Activated T-cell treated with anti-CD3 and anti-CD28 coated beads, Interleukin-2, amount 50 U/mL, for 4 hours (primary cell): ENCODE results near the gene SPATS2L. TPM values are rescaled to one million over a fixed set of nuclear protein-coding genes. Genes with fewer than 3 reads are reported as not detected.
A peak's percentile ranks its signal among the peaks of the same experiment; 100 is the strongest.

Source experiments
- ATAC-seq, 2 donors: fragments of 200-7000 bp; cut with Tn5 transposase; one replicate each; pipeline ENCODE4 v1.10.0; 2021
- DNase-seq: peaks from one replicate; pipeline ENCODE4 v3.0.0-alpha.2; 2020
- H3K27me3 Mint-ChIP-seq: one replicate; pipeline ENCODE4 v1.8.0; 2021; ENCODE audit warnings: low read depth, mixed read lengths
- H3K36me3 Mint-ChIP-seq: one replicate; pipeline ENCODE4 v1.8.0; 2022; ENCODE audit warnings: mixed read lengths; ENCODE audit not compliant: insufficient read depth
- H3K4me1 Mint-ChIP-seq: one replicate; pipeline ENCODE4 v1.8.0; 2021; ENCODE audit warnings: low read depth, mixed read lengths
- H3K4me3 Mint-ChIP-seq: one replicate; pipeline ENCODE4 v1.8.0; 2021; ENCODE audit warnings: mild to moderate bottlenecking, moderate library complexity, mixed read lengths
- H3K9me3 Mint-ChIP-seq: one replicate; pipeline ENCODE4 v1.8.0; 2021; ENCODE audit warnings: mixed read lengths
- total RNA-seq, 3 donors: library from RNA; stranded (reverse); gene quantifications; one replicate each; pipeline ENCODE4 v1.2.1, GENCODE V29; 2021

SPATS2L gene
- total RNA-seq, 3 donors from 2014 or later = 6.6 to 9.5 (median 8.8) TPM

GRCh38 chr2:200357845-200358244 lies 51.4 kb downstream of the SPATS2L start:
- H3K36me3 Mint-ChIP-seq = peaks cover 4% of the 10 kb centered on the region
- ATAC-seq (no peak), DNase-seq (no peak)
- no peaks in the 10 kb centered on the region for H3K9me3 Mint-ChIP-seq
- no peaks in the 10 kb centered on the region for H3K4me1 Mint-ChIP-seq
- no peaks in the 10 kb centered on the region for H3K27me3 Mint-ChIP-seq
- no peak overlapping the region for H3K4me3 Mint-ChIP-seq

- no peaks in the 10 kb centered on the region for H3K36me3 Mint-ChIP-seq
These were observed 53.1 kb downstream of the SPATS2L start for GRCh38 chr2:200359552-200359951.

GRCh38 chr2:200360364-200360763 lies 53.9 kb downstream of the SPATS2L start:
- Mint-ChIP-seq H3K36me3 (no peaks in the 10 kb centered on the region), H3K9me3 (no peaks in the 10 kb centered on the region), H3K27me3 (no peaks in the 10 kb centered on the region), H3K4me1 (no peaks in the 10 kb centered on the region), H3K4me3 (no peak overlapping the region)
- no peak for ATAC-seq
- no peak for DNase-seq

More at GRCh38 chr2:200359552-200359951, 53.1 kb downstream of the SPATS2L start:
- Mint-ChIP-seq H3K9me3 (no peaks in the 10 kb centered on the region), H3K27me3 (no peaks in the 10 kb centered on the region), H3K4me3 (no peak overlapping the region), H3K4me1 (no peaks in the 10 kb centered on the region)
- DNase-seq = no peak
- no peak for ATAC-seq

- Mint-ChIP-seq H3K27me3 (peaks cover 2% of the 10 kb centered on the region), H3K36me3 (no peaks in the 10 kb centered on the region), H3K4me3 (no peak overlapping the region), H3K9me3 (no peaks in the 10 kb centered on the region), H3K4me1 (no peaks in the 10 kb centered on the region)
- ATAC-seq (no peak), DNase-seq (no peak)
These were observed 55.9 kb downstream of the SPATS2L start for GRCh38 chr2:200362202-200362917.

- H3K36me3 Mint-ChIP-seq = no peaks in the 10 kb centered on the region
- no peaks in the 10 kb centered on the region for H3K9me3 Mint-ChIP-seq
- no peak for DNase-seq
- H3K4me1 Mint-ChIP-seq = no peaks in the 10 kb centered on the region
- H3K27me3 Mint-ChIP-seq = peaks cover 2% of the 10 kb centered on the region
- ATAC-seq = no peak
- H3K4me3 Mint-ChIP-seq = no peak overlapping the region
These were observed 56.8 kb downstream of the SPATS2L start for GRCh38 chr2:200363279-200363678.

- no peak for DNase-seq
- ATAC-seq = no peak
- Mint-ChIP-seq H3K36me3 (no peaks in the 10 kb centered on the region), H3K9me3 (no peaks in the 10 kb centered on the region), H3K27me3 (peaks cover 2% of the 10 kb centered on the region), H3K4me3 (no peak overlapping the region), H3K4me1 (no peaks in the 10 kb centered on the region)
These were observed 57.6 kb downstream of the SPATS2L start for GRCh38 chr2:200364142-200364541.

GRCh38 chr2:200364620-200365019 lies 58.1 kb downstream of the SPATS2L start:
- Mint-ChIP-seq H3K36me3 (no peaks in the 10 kb centered on the region), H3K4me3 (no peak overlapping the region), H3K27me3 (peaks cover 2% of the 10 kb centered on the region), H3K9me3 (no peaks in the 10 kb centered on the region), H3K4me1 (no peaks in the 10 kb centered on the region)
- no peak for DNase-seq
- no peak for ATAC-seq

GRCh38 chr2:200365209-200365608 lies 58.7 kb downstream of the SPATS2L start:
- peaks cover 2% of the 10 kb centered on the region for H3K27me3 Mint-ChIP-seq
- DNase-seq (no peak), ATAC-seq (no peak)
- no peaks in the 10 kb centered on the region for H3K9me3 Mint-ChIP-seq
- H3K4me1 Mint-ChIP-seq = no peaks in the 10 kb centered on the region
- no peak overlapping the region for H3K4me3 Mint-ChIP-seq
- no peaks in the 10 kb centered on the region for H3K36me3 Mint-ChIP-seq

- DNase-seq (no peak), ATAC-seq (no peak)
- H3K27me3 Mint-ChIP-seq = peaks cover 2% of the 10 kb centered on the region
- H3K4me1 Mint-ChIP-seq = no peaks in the 10 kb centered on the region
- H3K9me3 Mint-ChIP-seq = no peaks in the 10 kb centered on the region
- no peaks in the 10 kb centered on the region for H3K36me3 Mint-ChIP-seq
- no peak overlapping the region for H3K4me3 Mint-ChIP-seq
These were observed 60.7 kb downstream of the SPATS2L start for GRCh38 chr2:200367155-200367554.

- no peak for DNase-seq
- H3K9me3 Mint-ChIP-seq = no peaks in the 10 kb centered on the region
- H3K4me3 Mint-ChIP-seq = no peak overlapping the region
- ATAC-seq = no peak
- H3K36me3 Mint-ChIP-seq = no peaks in the 10 kb centered on the region
- peaks cover 20% of the 10 kb centered on the region for H3K4me1 Mint-ChIP-seq
- H3K27me3 Mint-ChIP-seq = peaks cover 2% of the 10 kb centered on the region
These were observed 63.4 kb downstream of the SPATS2L start for GRCh38 chr2:200369886-200370285.

- H3K27me3 Mint-ChIP-seq = no peaks in the 10 kb centered on the region
- no peak for DNase-seq
- H3K4me3 Mint-ChIP-seq = peak overlapping the region; percentile 72
- peaks cover 51% of the 10 kb centered on the region for H3K4me1 Mint-ChIP-seq
- ATAC-seq = peak; percentile 28 to 35
- H3K36me3 Mint-ChIP-seq = no peaks in the 10 kb centered on the region
- no peaks in the 10 kb centered on the region for H3K9me3 Mint-ChIP-seq
These were observed 66.7 kb downstream of the SPATS2L start for GRCh38 chr2:200373231-200373630.

- peak; percentile 91 to 92 for ATAC-seq
- Mint-ChIP-seq H3K27me3 (no peaks in the 10 kb centered on the region), H3K4me3 (peak overlapping the region; percentile 72), H3K9me3 (no peaks in the 10 kb centered on the region), H3K4me1 (peaks cover 51% of the 10 kb centered on the region), H3K36me3 (no peaks in the 10 kb centered on the region)
- peak; percentile 21 for DNase-seq
These were observed 67.5 kb downstream of the SPATS2L start for GRCh38 chr2:200373973-200374416.

- Mint-ChIP-seq H3K4me1 (peaks cover 61% of the 10 kb centered on the region), H3K9me3 (no peaks in the 10 kb centered on the region), H3K4me3 (no peak overlapping the region), H3K36me3 (no peaks in the 10 kb centered on the region), H3K27me3 (no peaks in the 10 kb centered on the region)
- DNase-seq = peak; percentile 8
- ATAC-seq = no peak
These were observed 70.2 kb downstream of the SPATS2L start for GRCh38 chr2:200376513-200377354.

- no peak for ATAC-seq
- H3K27me3 Mint-ChIP-seq = no peaks in the 10 kb centered on the region
- no peak for DNase-seq
- H3K36me3 Mint-ChIP-seq = no peaks in the 10 kb centered on the region
- no peaks in the 10 kb centered on the region for H3K9me3 Mint-ChIP-seq
- peaks cover 61% of the 10 kb centered on the region for H3K4me1 Mint-ChIP-seq
- no peak overlapping the region for H3K4me3 Mint-ChIP-seq
These were observed 71.2 kb downstream of the SPATS2L start for GRCh38 chr2:200377355-200378336.
